ENCODE data around the gene AGL. TPM values are rescaled to one million over a fixed set of nuclear protein-coding genes. Genes with fewer than 3 reads are reported as not detected.

Gene AGL
- total and polyA plus RNA-seq, 2 of the 8 experiments (the other 6 are each of a cell fraction or from before 2014, with no cell fraction given): 2.7 to 19.2 TPM

- H3K23ac ChIP-seq (ENCODE audit: insufficient read length): no peak overlapping the region
- no peaks in the 10 kb centered on the region for H3K79me1 ChIP-seq (ENCODE audit: low read depth, low read length)
- no peak overlapping the region for H3K14ac ChIP-seq (ENCODE audit: insufficient read length)
- no peaks in the 10 kb centered on the region for H4K20me1 ChIP-seq (replicated peaks in 1 of 2; ENCODE audit: control insufficient read depth in 1 of 2, insufficient read depth in 2 of 2, low read length in 2 of 2)
- no peak overlapping the region for H4K8ac ChIP-seq (ENCODE audit: extremely low read depth, insufficient read depth, low read length)
- H3K4me3 ChIP-seq (ENCODE audit: extremely low read depth in 1 of 4, insufficient read depth in 2 of 4, low read depth in 3 of 4, low read length in 4 of 4): no peak overlapping the region
- H3K27ac ChIP-seq (ENCODE audit: low read depth, low read length): no peak overlapping the region
- no peaks in the 10 kb centered on the region for H3K79me2 ChIP-seq (ENCODE audit: control insufficient read depth in 1 of 2, insufficient read depth in 2 of 2, low read length in 2 of 2)
- no peak overlapping the region for H2BK12ac ChIP-seq (ENCODE audit: low read depth, low read length)
- peaks cover 2 to 4% of the 10 kb centered on the region in 2 experiments; a peak in 2 of 4 replicates for H3K9me3 ChIP-seq (ENCODE audit: insufficient read depth in 2 of 2, low read depth in 1 of 2, low read length in 1 of 2)
- H3K56ac ChIP-seq (replicated peaks; ENCODE audit: insufficient read length, low read depth, low read length): no peak overlapping the region
- WGBS, 2 experiments (ENCODE audit: extremely low coverage in 1 of 2, insufficient coverage in 1 of 2, insufficient read length in 1 of 2, insufficient replicate concordance in 2 of 2, low coverage in 1 of 2, low lambda C conversion rate in 2 of 2, missing lambda C conversion rate in 1 of 2): 91% methylated on average over 2 of the region's 2 CpGs; no CpG with 5 or more reads in 1 of the 2 experiments
- no peaks in the 10 kb centered on the region for H3K23me2 ChIP-seq (ENCODE audit: low read depth, low read length)
- no peak overlapping the region for H2AFZ ChIP-seq (ENCODE audit: low read length)
- H3K36me3 ChIP-seq (ENCODE audit: control insufficient read depth in 2 of 4, insufficient read depth in 4 of 4, low read length in 3 of 4): no peaks in the 10 kb centered on the region
- ChIA-PET CTCF (ENCODE audit: partially characterized antibody) (interaction anchor here (0.9 to 2.0 kb wide), 4 partner anchors 15 to 207 kb away, joined by 3 to 5 read pairs (median 3); no protein-coding TSS in a partner anchor), POLR2A (ENCODE audit: partially characterized antibody) (no interaction called here)
- H2AK5ac ChIP-seq (ENCODE audit: low read depth, low read length): no peak overlapping the region
- no peak overlapping the region for H4K91ac ChIP-seq (replicated peaks; ENCODE audit: insufficient read length, low read length)
- H3K18ac ChIP-seq (ENCODE audit: extremely low read depth, low read length): no peak overlapping the region
- H3K4ac ChIP-seq (replicated peaks; ENCODE audit: insufficient read length, low read depth, low read length): no peak overlapping the region
- no peak overlapping the region for H3K4me2 ChIP-seq (ENCODE audit: insufficient read depth in 1 of 2, low read depth in 2 of 2, low read length in 2 of 2)
- H2BK120ac ChIP-seq (replicated peaks; ENCODE audit: low read depth, low read length): no peak overlapping the region
- H2BK5ac ChIP-seq (ENCODE audit: low read depth, low read length): no peak overlapping the region
- FAIRE-seq (no peak), DNase-seq (ENCODE audit: low read depth in 1 of 2, low spot score in 2 of 2) (no peak)
- TF ChIP-seq FOSL1 (IDR thresholded peaks at IDR 0.05; ENCODE audit: insufficient read depth, low read depth, low read length): no peak
- TF ChIP-seq BRCA1 (IDR thresholded peaks at IDR 0.05; ENCODE audit: low read depth, low read length): no peak
- no peak for TF ChIP-seq SIN3A (conservative IDR thresholded peaks at IDR 0.05 in 1 of 2, IDR thresholded peaks at IDR 0.05 in 1 of 2; ENCODE audit: low read depth in 1 of 2, low read length in 2 of 2)
- no peak for TF ChIP-seq JUND (IDR thresholded peaks at IDR 0.05; ENCODE audit: low read length)
- no peak for TF ChIP-seq SIX5 (IDR thresholded peaks at IDR 0.05; ENCODE audit: low read depth, low read length)
- TF ChIP-seq CEBPB (IDR thresholded peaks at IDR 0.05; ENCODE audit: low read depth, low read length): no peak
- no peak for TF ChIP-seq POLR2A (IDR thresholded peaks at IDR 0.05; ENCODE audit: control extremely low read depth in 1 of 2, low read depth in 2 of 2, low read length in 2 of 2)
- no peak for TF ChIP-seq HDAC2 (IDR thresholded peaks at IDR 0.05; ENCODE audit: borderline replicate concordance in 1 of 2, low read depth in 2 of 2, low read length in 2 of 2)
- no peak for TF ChIP-seq RNF2 (IDR thresholded peaks at IDR 0.05; ENCODE audit: borderline replicate concordance, low read depth, low read length, missing control alignments, poor library complexity, severe bottlenecking)
- TF ChIP-seq RBBP5 (IDR thresholded peaks at IDR 0.05; ENCODE audit: borderline replicate concordance, low read depth, low read length): no peak
- no peak for TF ChIP-seq PHF8 (conservative IDR thresholded peaks at IDR 0.05; ENCODE audit: low read depth, low read length)
- no peak for TF ChIP-seq BACH1 (IDR thresholded peaks at IDR 0.05; ENCODE audit: low read length)
- TF ChIP-seq NRF1 (IDR thresholded peaks at IDR 0.05; ENCODE audit: low read depth, low read length): no peak
- H3K27me3 ChIP-seq (replicated peaks in 1 of 4; ENCODE audit: control insufficient read depth in 3 of 4, extremely low read depth in 1 of 4, insufficient read depth in 3 of 4, low read length in 3 of 4): no peaks in the 10 kb centered on the region
- H3K9ac ChIP-seq (replicated peaks in 1 of 4; ENCODE audit: extremely low read depth in 1 of 4, low read depth in 3 of 4, low read length in 3 of 4): no peak overlapping the region
- no peak overlapping the region for H4K5ac ChIP-seq (ENCODE audit: insufficient read length, low read depth, low read length)
- H2BK15ac ChIP-seq (ENCODE audit: low read length): no peak overlapping the region
- no peak overlapping the region for H2BK20ac ChIP-seq (ENCODE audit: low read length)
- H3K4me1 ChIP-seq (replicated peaks in 1 of 4; ENCODE audit: control insufficient read depth in 3 of 4, insufficient read depth in 4 of 4, low read length in 3 of 4): no peaks in the 10 kb centered on the region
These were observed 22.2 kb upstream of the AGL start for GRCh38 chr1:99827970-99828369.
